Astrocyte of the spinal cord (primary cell): Measurements from ENCODE around the gene PXT1.

ENCODE experiments used
- DNase-seq: peaks from one replicate; pipeline ENCODE4 v3.0.0; 2011; ENCODE audit warnings: low read depth, low spot score
- H3K4me3 ChIP-seq: 2 replicates; pipeline ENCODE4 v1.5.1; 2011; ENCODE audit warnings: low read depth, mild to moderate bottlenecking, low read length, moderate library complexity
- in situ Hi-C: cut with HindIII; loops from 2 replicates; pipeline ENCODE4 v1.10.0; 2017; ENCODE audit warnings: low sequenced_read_pairs
- TF ChIP-seq, protein P1 (sequence below): IDR thresholded peaks from 2 replicates; pipeline ENCODE4 v1.5.1; 2012; ENCODE audit warnings: low read depth, mild to moderate bottlenecking, low read length, inconsistent platforms

PXT1 gene

DNA sequence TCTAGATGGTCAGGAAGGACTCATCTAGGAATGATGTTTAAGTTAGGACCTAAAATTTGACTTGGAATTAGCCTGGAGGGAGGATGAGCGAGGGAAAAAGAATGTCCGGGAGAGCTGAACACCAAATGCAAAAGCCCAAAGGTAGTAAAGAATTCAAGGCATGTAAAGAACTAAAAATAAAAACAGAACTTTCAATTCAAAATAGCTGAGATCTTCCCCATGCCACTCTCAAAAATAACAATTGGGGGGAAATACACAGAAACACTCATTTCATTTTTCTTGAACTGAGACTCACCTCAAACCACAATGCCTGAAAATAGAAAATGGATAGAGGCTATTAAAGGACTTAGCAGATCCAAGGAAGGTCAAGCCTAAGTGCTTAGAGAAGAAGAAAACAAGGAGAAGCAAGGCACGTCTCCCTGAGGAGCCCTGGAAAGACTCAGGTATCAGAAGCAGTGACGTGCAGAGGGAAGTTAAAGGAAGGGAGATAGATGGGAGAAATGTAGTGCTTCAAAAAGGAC lies 10.4 kb downstream of the PXT1 start:
- in situ Hi-C loops, result no loop called here
- TF ChIP-seq, protein P1, sequence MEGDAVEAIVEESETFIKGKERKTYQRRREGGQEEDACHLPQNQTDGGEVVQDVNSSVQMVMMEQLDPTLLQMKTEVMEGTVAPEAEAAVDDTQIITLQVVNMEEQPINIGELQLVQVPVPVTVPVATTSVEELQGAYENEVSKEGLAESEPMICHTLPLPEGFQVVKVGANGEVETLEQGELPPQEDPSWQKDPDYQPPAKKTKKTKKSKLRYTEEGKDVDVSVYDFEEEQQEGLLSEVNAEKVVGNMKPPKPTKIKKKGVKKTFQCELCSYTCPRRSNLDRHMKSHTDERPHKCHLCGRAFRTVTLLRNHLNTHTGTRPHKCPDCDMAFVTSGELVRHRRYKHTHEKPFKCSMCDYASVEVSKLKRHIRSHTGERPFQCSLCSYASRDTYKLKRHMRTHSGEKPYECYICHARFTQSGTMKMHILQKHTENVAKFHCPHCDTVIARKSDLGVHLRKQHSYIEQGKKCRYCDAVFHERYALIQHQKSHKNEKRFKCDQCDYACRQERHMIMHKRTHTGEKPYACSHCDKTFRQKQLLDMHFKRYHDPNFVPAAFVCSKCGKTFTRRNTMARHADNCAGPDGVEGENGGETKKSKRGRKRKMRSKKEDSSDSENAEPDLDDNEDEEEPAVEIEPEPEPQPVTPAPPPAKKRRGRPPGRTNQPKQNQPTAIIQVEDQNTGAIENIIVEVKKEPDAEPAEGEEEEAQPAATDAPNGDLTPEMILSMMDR, result no peak
- peak; percentile 55 for DNase-seq
- no peak overlapping the region for H3K4me3 ChIP-seq

DNA sequence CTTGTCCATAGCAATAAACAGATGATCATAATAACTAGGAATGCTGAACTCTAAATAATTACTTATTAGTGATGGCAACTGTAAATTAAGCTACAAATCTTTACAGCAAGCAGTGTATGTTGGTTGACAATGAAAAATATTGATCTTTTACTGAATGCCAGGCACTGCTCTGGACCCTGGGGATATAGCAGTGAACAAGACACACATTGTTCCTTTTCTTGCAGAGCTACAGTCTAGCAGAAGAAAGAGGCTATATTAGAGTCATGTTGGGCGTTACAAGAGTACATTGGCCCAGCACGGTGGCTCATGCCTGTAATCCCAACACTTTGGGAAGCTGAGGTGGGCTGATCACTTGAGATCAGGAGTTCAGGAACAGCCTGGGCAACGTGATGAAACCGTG lies 11.5 kb downstream of the PXT1 start:
- TF ChIP-seq, protein P1, result no peak
- in situ Hi-C loops, result no loop called here
- no peak overlapping the region for H3K4me3 ChIP-seq
- DNase-seq, result no peak

DNA sequence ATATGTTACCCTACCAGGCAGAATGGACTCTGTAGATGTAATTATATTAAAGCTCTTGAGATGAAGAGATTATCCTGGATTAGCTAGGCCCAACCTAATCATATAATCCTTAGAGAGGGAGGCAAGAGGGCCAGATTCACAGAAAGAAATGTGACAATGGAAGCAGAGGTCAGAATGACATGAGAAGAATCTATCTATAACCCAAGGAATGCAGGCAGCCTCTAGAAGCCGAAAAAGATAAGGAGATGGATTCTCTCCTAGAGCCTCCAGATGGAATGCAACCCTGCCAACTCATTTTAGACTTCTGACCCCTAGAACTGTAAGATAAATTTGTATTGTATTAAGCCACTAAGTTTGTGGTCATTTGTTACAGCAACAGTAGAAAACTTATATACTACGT lies 12.3 kb downstream of the PXT1 start:
- in situ Hi-C loops, result no loop called here
- no peak for DNase-seq
- no peak overlapping the region for H3K4me3 ChIP-seq
- TF ChIP-seq, protein P1, result no peak

DNA sequence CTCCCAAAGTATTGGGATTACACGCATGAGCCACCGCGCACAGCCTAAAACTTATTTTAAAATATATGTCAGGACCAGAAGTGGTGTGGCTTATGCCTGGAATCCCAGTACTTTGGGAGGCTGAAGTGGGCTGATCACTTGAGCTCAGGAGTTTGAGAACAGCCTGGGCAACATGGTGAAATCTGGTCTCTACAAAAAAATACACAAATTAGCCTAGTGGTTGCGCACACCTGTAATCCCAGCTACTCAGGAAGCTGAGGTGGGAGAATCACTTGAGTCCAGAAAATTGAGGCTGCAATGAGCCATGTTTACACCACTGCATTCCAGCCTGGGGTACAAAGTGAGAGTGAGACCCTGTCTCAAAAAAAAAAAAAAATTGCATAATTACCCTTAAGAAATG lies 13.7 kb downstream of the PXT1 start:
- no peak overlapping the region for H3K4me3 ChIP-seq
- in situ Hi-C loops, result no loop called here
- TF ChIP-seq, protein P1, result peak; percentile 49
- DNase-seq, result no peak

DNA sequence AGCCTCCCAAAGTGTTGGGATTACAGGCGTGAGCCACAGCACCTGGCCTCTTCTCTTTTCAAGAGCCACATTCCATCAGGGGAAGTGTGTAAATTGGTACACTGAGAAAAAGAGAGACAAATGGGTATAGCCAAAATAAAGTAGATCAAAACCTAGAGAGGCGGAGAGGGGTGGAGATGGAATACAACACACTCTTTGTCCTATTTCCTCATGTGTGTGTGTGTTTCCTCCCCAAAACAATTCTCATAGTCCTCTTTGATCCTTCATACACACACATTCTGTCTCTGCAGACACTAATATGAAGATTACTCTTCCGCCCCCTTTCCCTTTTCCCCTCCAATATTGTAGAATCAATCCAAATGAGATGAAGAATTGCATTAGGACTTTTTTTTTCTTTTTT lies 16.0 kb downstream of the PXT1 start:
- H3K4me3 ChIP-seq, result no peak overlapping the region
- TF ChIP-seq, protein P1, result no peak
- no peak for DNase-seq
- in situ Hi-C loops, result no loop called here

DNA sequence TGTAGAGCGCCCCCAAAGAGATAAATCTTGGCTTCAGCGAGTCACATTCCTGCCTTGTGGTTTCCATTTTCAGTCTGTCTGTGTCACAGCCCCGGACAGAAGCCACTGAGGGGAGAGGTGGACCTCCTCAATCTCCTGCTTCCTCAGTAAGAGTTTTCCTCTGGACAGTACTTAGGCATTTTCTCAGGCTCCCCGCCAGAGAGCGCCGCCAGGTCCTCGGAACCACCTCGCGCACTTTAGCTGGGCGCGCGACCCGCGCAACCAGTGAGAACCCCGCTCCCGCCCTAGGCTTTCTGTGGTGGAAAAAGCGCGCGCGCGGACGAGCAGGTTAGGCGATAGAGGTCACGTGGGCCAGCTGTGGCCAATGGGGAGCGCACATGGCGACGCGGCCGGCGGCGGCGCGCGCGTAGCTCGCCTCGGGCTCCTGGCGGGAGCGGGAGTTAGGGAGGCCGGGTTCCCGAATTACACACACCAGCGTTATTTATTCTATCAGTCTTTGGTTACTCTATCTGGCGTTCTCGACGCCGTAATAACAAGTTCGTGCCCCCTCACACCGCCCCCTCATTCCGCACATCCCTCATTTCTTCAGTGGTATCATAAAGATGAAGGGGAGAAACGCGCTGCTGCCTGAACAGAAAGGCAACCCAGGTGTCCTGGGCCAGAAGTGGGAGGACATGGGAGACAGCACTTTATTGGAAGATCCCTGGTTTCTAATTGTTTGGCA lies 19.4 kb downstream of the PXT1 start:
- DNase-seq, result peak; percentile 98
- TF ChIP-seq, protein P1, result peak; percentile 72
- in situ Hi-C loops, result no loop called here
- H3K4me3 ChIP-seq, result peak overlapping the region; percentile 65

DNA sequence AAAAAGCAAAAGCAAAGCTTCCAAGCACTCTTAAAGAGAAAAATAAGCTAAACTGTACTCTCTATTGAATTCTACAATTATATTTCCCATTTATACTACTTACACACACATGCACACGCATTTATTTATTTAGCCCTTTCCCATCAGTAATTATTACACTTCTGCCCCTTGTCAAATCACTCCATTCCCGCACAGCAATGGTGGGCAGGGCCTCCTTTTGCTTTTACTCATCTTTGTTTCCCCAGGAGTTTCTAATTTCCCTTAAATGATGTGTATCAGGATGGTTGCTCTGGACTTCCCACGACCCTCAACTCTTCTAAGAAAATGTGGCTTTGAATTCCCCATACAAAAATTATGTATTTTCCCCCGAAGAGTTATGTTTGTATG lies 19.9 kb downstream of the PXT1 start:
- TF ChIP-seq, protein P1, result no peak
- DNase-seq, result no peak
- peak overlapping the region; percentile 65 for H3K4me3 ChIP-seq
- in situ Hi-C loops, result no loop called here
